Measurements from ENCODE around the gene AGXT2.

Gene AGXT2

GRCh38 chr5:35067985-35068384, 20.2 kb upstream of the AGXT2 start:
- Mint-ChIP-seq H3K27ac (no peak overlapping the region), H3K4me1 (ENCODE audit: low read depth) (no peaks in the 10 kb centered on the region), H3K4me3 (no peak overlapping the region), H3K36me3 (ENCODE audit: low read depth) (no peaks in the 10 kb centered on the region), H3K9me3 (no peaks in the 10 kb centered on the region), H3K27me3 (ENCODE audit: low read depth) (peaks cover 6% of the 10 kb centered on the region)
- DNase-seq (ENCODE audit: low spot score) = no peak

- Mint-ChIP-seq H3K27ac (no peak overlapping the region), H3K36me3 (ENCODE audit: low read depth) (no peaks in the 10 kb centered on the region), H3K4me3 (no peak overlapping the region), H3K9me3 (no peaks in the 10 kb centered on the region), H3K4me1 (ENCODE audit: low read depth) (no peaks in the 10 kb centered on the region), H3K27me3 (ENCODE audit: low read depth) (peaks cover 6% of the 10 kb centered on the region)
- no peak for DNase-seq (ENCODE audit: low spot score)
These were observed 18.6 kb upstream of the AGXT2 start for GRCh38 chr5:35066260-35066795.

- no peaks in the 10 kb centered on the region for H3K4me1 Mint-ChIP-seq (ENCODE audit: low read depth)
These were observed 15.7 kb upstream of the AGXT2 start for GRCh38 chr5:35063414-35063813.

DNA sequence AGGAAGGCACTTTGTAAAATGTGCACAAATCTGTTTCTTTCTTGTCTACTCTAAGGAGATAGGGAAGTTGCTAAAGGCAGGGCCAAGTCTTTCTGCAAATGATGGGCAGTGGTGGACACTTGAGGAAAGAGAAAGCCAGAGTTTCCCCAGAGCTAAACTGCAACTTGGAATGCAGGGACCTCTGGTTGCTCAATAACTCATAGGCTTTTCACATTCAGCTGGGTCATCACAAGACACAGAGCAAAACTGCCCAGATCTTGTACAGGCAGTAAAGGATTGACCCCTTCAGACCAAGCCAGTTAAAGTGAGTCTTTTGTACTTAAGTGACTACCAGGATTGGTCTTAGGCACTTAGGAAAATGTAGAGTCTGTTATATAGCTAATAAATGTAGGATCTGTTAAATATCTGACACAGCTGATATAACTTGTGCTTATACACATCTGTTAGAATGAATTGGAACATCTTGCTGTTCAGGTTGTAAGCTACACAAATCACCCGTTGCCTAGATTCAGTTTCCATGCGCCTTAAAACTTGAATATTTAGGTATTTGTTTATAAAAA, 13.5 kb upstream of the AGXT2 start:
- no peak for DNase-seq (ENCODE audit: low spot score)
- Mint-ChIP-seq H3K27me3 (ENCODE audit: low read depth) (peaks cover 14% of the 10 kb centered on the region), H3K4me3 (no peak overlapping the region), H3K27ac (no peak overlapping the region), H3K4me1 (ENCODE audit: low read depth) (no peaks in the 10 kb centered on the region), H3K9me3 (no peaks in the 10 kb centered on the region), H3K36me3 (ENCODE audit: low read depth) (no peaks in the 10 kb centered on the region)

More at GRCh38 chr5:35063414-35063813, 15.7 kb upstream of the AGXT2 start:
- no peak for DNase-seq (ENCODE audit: low spot score)
- H3K4me3 Mint-ChIP-seq = no peak overlapping the region
- no peaks in the 10 kb centered on the region for H3K36me3 Mint-ChIP-seq (ENCODE audit: low read depth)
- no peaks in the 10 kb centered on the region for H3K9me3 Mint-ChIP-seq
- no peak overlapping the region for H3K27ac Mint-ChIP-seq
- peaks cover 9% of the 10 kb centered on the region for H3K27me3 Mint-ChIP-seq (ENCODE audit: low read depth)

DNA sequence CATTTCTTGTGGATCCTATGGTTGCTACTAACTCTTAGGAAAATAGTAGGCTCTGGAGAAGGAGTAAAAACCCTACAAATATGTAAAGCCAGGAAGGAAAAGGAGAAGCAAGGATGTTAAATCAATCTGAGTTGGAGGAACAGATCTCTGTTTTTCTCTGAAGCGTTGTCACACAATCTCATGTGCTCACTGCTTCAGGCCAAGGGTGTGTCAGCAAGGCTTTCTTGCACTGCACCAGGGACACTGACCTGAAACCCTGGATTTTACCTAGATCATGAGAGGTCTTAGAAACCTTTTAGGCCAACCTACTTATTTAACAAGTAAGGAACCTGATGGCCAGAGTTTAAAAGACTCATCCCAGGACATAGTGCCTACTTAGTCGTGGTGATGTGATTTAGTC, 12.5 kb upstream of the AGXT2 start:
- Mint-ChIP-seq H3K36me3 (ENCODE audit: low read depth) (no peaks in the 10 kb centered on the region), H3K4me3 (no peak overlapping the region), H3K27ac (no peak overlapping the region), H3K27me3 (ENCODE audit: low read depth) (peaks cover 18% of the 10 kb centered on the region), H3K4me1 (ENCODE audit: low read depth) (no peaks in the 10 kb centered on the region), H3K9me3 (no peaks in the 10 kb centered on the region)
- no peak for DNase-seq (ENCODE audit: low spot score)

DNA sequence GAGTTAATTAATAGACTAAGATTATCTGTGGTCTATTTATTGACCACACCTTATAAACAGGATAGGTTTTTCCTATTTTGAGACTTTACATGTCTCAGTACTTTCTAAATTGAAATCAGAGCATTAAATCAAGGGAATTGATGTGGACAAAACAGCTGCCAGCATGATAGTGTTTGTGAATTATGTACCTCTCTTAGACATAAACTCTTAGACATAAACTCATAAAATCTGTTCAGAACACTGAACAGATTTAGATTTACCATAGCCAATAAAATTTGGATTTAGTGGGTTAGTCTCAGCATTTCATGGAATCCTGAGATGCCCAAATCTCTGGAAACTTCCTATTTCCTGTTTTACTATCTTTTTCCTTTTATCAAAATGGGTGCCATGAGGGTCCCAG, 11.5 kb upstream of the AGXT2 start:
- no peaks in the 10 kb centered on the region for H3K36me3 Mint-ChIP-seq (ENCODE audit: low read depth)
- peaks cover 18% of the 10 kb centered on the region for H3K27me3 Mint-ChIP-seq (ENCODE audit: low read depth)

DNA sequence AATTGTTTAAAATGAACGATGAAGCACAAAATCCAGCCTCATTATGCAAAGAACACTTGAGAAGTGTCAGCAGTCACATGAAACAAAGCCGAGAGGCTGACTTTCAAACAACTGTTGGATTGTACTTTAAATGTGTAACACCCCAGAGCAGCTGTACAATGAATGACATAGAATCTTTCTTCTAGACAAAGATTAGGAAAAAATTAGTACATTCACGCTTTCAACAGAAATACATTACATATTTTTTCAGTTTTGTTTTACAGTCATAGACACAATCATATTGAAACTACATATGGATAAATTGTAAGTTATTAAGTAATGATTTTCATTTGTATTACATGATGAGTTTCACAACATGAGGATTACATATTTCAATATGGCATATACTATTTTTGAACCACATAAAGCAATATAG, 10.6 kb upstream of the AGXT2 start:
- H3K27ac Mint-ChIP-seq = no peak overlapping the region
- H3K36me3 Mint-ChIP-seq (ENCODE audit: low read depth) = no peaks in the 10 kb centered on the region
- H3K27me3 Mint-ChIP-seq (ENCODE audit: low read depth) = peaks cover 13% of the 10 kb centered on the region
- no peaks in the 10 kb centered on the region for H3K4me1 Mint-ChIP-seq (ENCODE audit: low read depth)
- H3K9me3 Mint-ChIP-seq = no peaks in the 10 kb centered on the region
- DNase-seq (ENCODE audit: low spot score) = no peak
- no peak overlapping the region for H3K4me3 Mint-ChIP-seq

More for the DNA sequence above, 11.5 kb upstream of the AGXT2 start:
- DNase-seq (ENCODE audit: low spot score) = no peak
- H3K9me3 Mint-ChIP-seq = no peaks in the 10 kb centered on the region
- no peaks in the 10 kb centered on the region for H3K4me1 Mint-ChIP-seq (ENCODE audit: low read depth)
- H3K4me3 Mint-ChIP-seq = no peak overlapping the region
- H3K27ac Mint-ChIP-seq = no peak overlapping the region

- H3K4me3 Mint-ChIP-seq = no peak overlapping the region
- DNase-seq (ENCODE audit: low spot score) = no peak
- H3K36me3 Mint-ChIP-seq (ENCODE audit: low read depth) = no peaks in the 10 kb centered on the region
- no peaks in the 10 kb centered on the region for H3K9me3 Mint-ChIP-seq
- H3K27me3 Mint-ChIP-seq (ENCODE audit: low read depth) = peaks cover 13% of the 10 kb centered on the region
- no peaks in the 10 kb centered on the region for H3K4me1 Mint-ChIP-seq (ENCODE audit: low read depth)
- H3K27ac Mint-ChIP-seq = no peak overlapping the region
These were observed 8.9 kb upstream of the AGXT2 start for GRCh38 chr5:35056686-35057085.

DNA sequence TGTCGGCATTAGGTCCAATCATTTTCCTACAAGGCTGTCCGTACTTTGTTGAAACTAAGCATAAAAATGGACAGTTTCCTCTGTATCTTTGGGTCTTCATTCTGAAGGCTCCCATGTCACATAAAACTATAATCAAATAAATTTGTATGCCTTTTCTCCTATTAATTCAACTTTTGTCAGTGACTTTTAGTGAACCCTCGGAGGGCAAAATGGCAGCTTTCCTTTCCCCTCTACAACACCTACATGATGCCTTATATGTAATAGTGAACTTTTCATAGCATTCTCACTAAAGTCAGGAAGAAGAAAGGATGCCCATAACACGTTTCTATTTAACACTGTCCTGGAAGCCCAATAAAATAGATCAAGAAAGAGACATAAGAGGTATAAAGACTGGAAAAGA, 5.1 kb upstream of the AGXT2 start:
- peaks cover 13% of the 10 kb centered on the region for H3K27me3 Mint-ChIP-seq (ENCODE audit: low read depth)

GRCh38 chr5:35050541-35051126, 2.9 kb upstream of the AGXT2 start:
- H3K9me3 Mint-ChIP-seq = no peaks in the 10 kb centered on the region
- no peak overlapping the region for H3K4me3 Mint-ChIP-seq
- no peak for DNase-seq (ENCODE audit: low spot score)
- H3K36me3 Mint-ChIP-seq (ENCODE audit: low read depth) = no peaks in the 10 kb centered on the region
- H3K27ac Mint-ChIP-seq = no peak overlapping the region
- H3K4me1 Mint-ChIP-seq (ENCODE audit: low read depth) = no peaks in the 10 kb centered on the region
- H3K27me3 Mint-ChIP-seq (ENCODE audit: low read depth) = peaks cover 2% of the 10 kb centered on the region

More for the DNA sequence above, 5.1 kb upstream of the AGXT2 start:
- H3K27ac Mint-ChIP-seq = no peak overlapping the region
- no peaks in the 10 kb centered on the region for H3K36me3 Mint-ChIP-seq (ENCODE audit: low read depth)
- H3K9me3 Mint-ChIP-seq = no peaks in the 10 kb centered on the region
- H3K4me1 Mint-ChIP-seq (ENCODE audit: low read depth) = no peaks in the 10 kb centered on the region
- no peak overlapping the region for H3K4me3 Mint-ChIP-seq
- DNase-seq (ENCODE audit: low spot score) = no peak

DNA sequence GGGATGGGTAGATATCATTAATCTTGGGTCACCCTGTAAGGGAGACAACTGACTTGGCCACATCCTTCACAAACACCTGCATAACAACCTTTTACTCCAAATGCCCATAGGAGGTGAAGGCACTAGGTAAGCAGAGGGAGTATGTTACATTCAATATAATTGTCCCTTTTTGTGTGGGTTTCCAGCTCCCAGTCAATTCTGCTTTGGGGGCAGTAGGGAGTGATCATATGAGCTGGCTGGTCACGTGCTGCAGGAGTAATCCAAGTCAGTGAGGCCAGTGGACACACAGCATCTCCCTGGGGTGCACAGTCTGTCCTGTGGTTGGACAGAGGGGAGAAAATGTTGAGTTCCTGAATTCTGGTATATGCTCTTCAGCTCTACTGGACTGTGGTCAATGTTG, 1.2 kb upstream of the AGXT2 start:
- Mint-ChIP-seq H3K27ac (no peak overlapping the region), H3K4me1 (ENCODE audit: low read depth) (no peaks in the 10 kb centered on the region), H3K36me3 (ENCODE audit: low read depth) (no peaks in the 10 kb centered on the region), H3K27me3 (ENCODE audit: low read depth) (peaks cover 2% of the 10 kb centered on the region), H3K4me3 (no peak overlapping the region), H3K9me3 (no peaks in the 10 kb centered on the region)
- no peak for DNase-seq (ENCODE audit: low spot score)

- Mint-ChIP-seq H3K27me3 (ENCODE audit: low read depth) (peaks cover 2% of the 10 kb centered on the region), H3K4me1 (ENCODE audit: low read depth) (no peaks in the 10 kb centered on the region), H3K4me3 (no peak overlapping the region), H3K36me3 (ENCODE audit: low read depth) (no peaks in the 10 kb centered on the region), H3K27ac (no peak overlapping the region), H3K9me3 (no peaks in the 10 kb centered on the region)
- DNase-seq (ENCODE audit: low spot score) = no peak
These were observed 975 bp downstream of the AGXT2 start for GRCh38 chr5:35046774-35047173.

- Mint-ChIP-seq H3K4me3 (no peak overlapping the region), H3K4me1 (ENCODE audit: low read depth) (no peaks in the 10 kb centered on the region), H3K36me3 (ENCODE audit: low read depth) (no peaks in the 10 kb centered on the region), H3K9me3 (no peaks in the 10 kb centered on the region), H3K27me3 (ENCODE audit: low read depth) (no peaks in the 10 kb centered on the region), H3K27ac (no peak overlapping the region)
- DNase-seq (ENCODE audit: low spot score) = no peak
These were observed 2.5 kb downstream of the AGXT2 start for GRCh38 chr5:35045280-35045679.

DNA sequence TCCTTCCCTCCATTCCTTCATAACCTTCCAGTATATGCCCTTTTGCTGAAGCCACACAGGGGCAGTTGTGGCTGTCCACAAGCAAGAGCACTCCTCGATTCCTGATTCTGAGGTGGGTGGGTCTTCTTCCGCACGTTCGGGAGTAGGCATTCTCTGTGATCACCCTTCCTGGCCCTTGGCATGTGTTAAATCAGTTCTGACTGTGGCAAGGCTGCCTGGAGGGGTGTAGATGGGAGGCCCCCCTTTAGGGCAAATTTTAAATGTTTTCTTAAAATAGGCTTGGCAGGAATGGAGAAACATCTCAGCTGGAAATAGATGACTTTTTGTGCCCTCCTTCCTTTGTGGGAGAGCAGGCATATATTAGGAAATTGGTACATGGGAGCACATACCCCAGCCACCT, 3.1 kb downstream of the AGXT2 start:
- no peaks in the 10 kb centered on the region for H3K4me1 Mint-ChIP-seq (ENCODE audit: low read depth)
- no peak for DNase-seq (ENCODE audit: low spot score)
- peaks cover 2% of the 10 kb centered on the region for H3K27me3 Mint-ChIP-seq (ENCODE audit: low read depth)
- no peaks in the 10 kb centered on the region for H3K9me3 Mint-ChIP-seq
- H3K36me3 Mint-ChIP-seq (ENCODE audit: low read depth) = no peaks in the 10 kb centered on the region
- no peak overlapping the region for H3K27ac Mint-ChIP-seq
- no peak overlapping the region for H3K4me3 Mint-ChIP-seq

DNA sequence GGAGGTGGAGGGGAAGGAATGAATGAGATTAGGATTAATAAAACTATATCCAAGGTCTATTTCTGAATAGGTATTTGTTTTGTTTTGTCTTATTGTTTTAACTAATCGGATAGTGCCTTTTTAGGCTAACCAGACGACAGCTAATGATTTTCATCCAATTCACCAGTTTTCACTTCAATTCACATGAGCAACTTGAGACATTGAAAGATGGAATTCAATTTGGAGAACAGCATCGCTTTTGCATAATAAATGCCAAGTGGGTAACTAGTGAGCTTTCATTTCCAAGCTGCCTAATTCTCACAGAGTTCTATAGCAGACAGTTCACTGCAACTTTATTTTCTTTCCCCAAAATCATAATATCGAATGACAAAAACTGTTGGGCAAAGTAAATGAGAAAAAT, 5.0 kb downstream of the AGXT2 start:
- no peak overlapping the region for H3K4me3 Mint-ChIP-seq
- no peaks in the 10 kb centered on the region for H3K9me3 Mint-ChIP-seq
- peaks cover 2% of the 10 kb centered on the region for H3K27me3 Mint-ChIP-seq (ENCODE audit: low read depth)
- no peak overlapping the region for H3K27ac Mint-ChIP-seq
- DNase-seq (ENCODE audit: low spot score) = no peak
- H3K4me1 Mint-ChIP-seq (ENCODE audit: low read depth) = no peaks in the 10 kb centered on the region
- H3K36me3 Mint-ChIP-seq (ENCODE audit: low read depth) = no peaks in the 10 kb centered on the region

Data from T-helper 2 cell treated with Interferon-gamma antibody and Interleukin-4, amounts not matched to agents 5 μg/mL and 100 μg/mL, for 36 hours (primary cell).